Stimulated activated CD8-positive, alpha-beta memory T cell treated with anti-CD3 and anti-CD28 coated beads, Interleukin-15, amount 100 ng/mL, for 4 hours (primary cell): ENCODE data around the gene CIDEA.
A peak's percentile ranks its signal among the peaks of the same experiment; 100 is the strongest.
"Not testable (repeated sequence)": the region's sequence is repeated elsewhere in the genome, so short reads cannot be mapped to it uniquely, and the experiment has no call there.

ENCODE experiments used
- DNase-seq, 2 donors: peaks; one replicate each; pipeline ENCODE4 v3.0.0-alpha.2; 2020; ENCODE audit warnings: low read depth in 2 of 2

The CIDEA gene

GRCh38 chr18:12254136-12254819 is at the start of gene CIDEA:
Gene CIDEA (plus strand): TSS chr18:12254361. CDS start chr18:12254384, 23 bp downstream.
- no peak for DNase-seq

GRCh38 chr18:12208296-12209153 is 45.6 kb upstream of the CIDEA start:
- DNase-seq, result not testable (repeated sequence)

GRCh38 chr18:12212308-12212707 is 41.9 kb upstream of the CIDEA start:
- not testable (repeated sequence) for DNase-seq

GRCh38 chr18:12214296-12215005 is 39.7 kb upstream of the CIDEA start:
- not testable (repeated sequence) for DNase-seq

- not testable (repeated sequence) for DNase-seq
These were observed 37.7 kb upstream of the CIDEA start for GRCh38 chr18:12216471-12216870.

GRCh38 chr18:12218603-12219002 is 35.6 kb upstream of the CIDEA start:
- not testable (repeated sequence) for DNase-seq

- DNase-seq, result not testable (repeated sequence)
These were observed 32.1 kb upstream of the CIDEA start for GRCh38 chr18:12222041-12222440.

GRCh38 chr18:12223326-12223725 is 30.8 kb upstream of the CIDEA start:
- DNase-seq, result not testable (repeated sequence)

GRCh38 chr18:12226807-12227206 is 27.4 kb upstream of the CIDEA start:
- not testable (repeated sequence) for DNase-seq

- DNase-seq, result not testable (repeated sequence)
These were observed 26.6 kb upstream of the CIDEA start for GRCh38 chr18:12227399-12228186.

GRCh38 chr18:12228308-12228707 is 25.9 kb upstream of the CIDEA start:
- DNase-seq, result not testable (repeated sequence)

GRCh38 chr18:12230561-12230960 is 23.6 kb upstream of the CIDEA start:
- DNase-seq, result not testable (repeated sequence)

GRCh38 chr18:12231040-12231882 is 22.9 kb upstream of the CIDEA start:
- no peak for DNase-seq

GRCh38 chr18:12231986-12232385 is 22.2 kb upstream of the CIDEA start:
- DNase-seq, result no peak

GRCh38 chr18:12233378-12233777 is 20.8 kb upstream of the CIDEA start:
- DNase-seq, result no peak

GRCh38 chr18:12234451-12235190 is 19.5 kb upstream of the CIDEA start:
- no peak for DNase-seq

- DNase-seq, result no peak
These were observed 18.0 kb upstream of the CIDEA start for GRCh38 chr18:12236141-12236540.

GRCh38 chr18:12236934-12237832 is 17.0 kb upstream of the CIDEA start:
- peak; percentile 9 to 10 for DNase-seq

- DNase-seq, result no peak
These were observed 15.3 kb upstream of the CIDEA start for GRCh38 chr18:12238826-12239225.
